IPS-NIHi7 (cell line): ENCODE results near the gene ADGRG3.

Experiments used
- DNase-seq: peaks from one replicate; pipeline ENCODE4 v3.0.0; 2012; ENCODE audit warnings: mixed read lengths; ENCODE audit errors: extremely low spot score

The ADGRG3 gene

DNA sequence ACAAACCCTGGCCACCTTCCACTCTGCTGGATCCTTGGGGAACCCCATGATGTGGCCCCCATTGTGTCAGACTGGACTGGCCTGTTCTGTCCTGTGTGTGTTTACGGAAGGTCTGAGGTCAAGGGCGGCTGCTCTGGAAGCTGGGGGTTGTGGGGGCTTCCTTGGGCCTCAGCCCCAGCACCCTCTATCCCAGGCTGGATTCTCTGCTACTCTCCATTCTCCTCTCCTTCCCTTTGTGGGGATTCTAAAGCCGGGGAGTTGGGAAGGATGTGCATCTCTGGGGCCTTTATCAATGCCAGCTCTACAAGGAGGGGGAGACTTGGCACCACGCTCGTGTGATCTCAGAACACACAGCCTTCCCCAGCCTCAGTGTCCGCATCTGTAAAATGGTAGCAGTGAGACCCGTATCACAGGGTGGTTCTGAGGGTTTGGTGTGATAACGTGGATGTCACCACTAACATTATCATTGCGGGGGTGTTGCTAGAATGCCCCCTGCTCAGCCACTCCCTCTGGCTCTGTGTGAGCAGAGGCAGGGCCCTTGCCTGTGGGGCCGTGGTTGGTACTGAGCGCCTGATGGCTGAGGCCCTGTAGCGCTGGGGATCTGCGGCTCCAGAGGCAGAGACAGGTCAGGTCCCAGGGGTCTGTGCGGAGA, 21.6 kb upstream of the ADGRG3 start:
- DNase-seq, result no peak

DNA sequence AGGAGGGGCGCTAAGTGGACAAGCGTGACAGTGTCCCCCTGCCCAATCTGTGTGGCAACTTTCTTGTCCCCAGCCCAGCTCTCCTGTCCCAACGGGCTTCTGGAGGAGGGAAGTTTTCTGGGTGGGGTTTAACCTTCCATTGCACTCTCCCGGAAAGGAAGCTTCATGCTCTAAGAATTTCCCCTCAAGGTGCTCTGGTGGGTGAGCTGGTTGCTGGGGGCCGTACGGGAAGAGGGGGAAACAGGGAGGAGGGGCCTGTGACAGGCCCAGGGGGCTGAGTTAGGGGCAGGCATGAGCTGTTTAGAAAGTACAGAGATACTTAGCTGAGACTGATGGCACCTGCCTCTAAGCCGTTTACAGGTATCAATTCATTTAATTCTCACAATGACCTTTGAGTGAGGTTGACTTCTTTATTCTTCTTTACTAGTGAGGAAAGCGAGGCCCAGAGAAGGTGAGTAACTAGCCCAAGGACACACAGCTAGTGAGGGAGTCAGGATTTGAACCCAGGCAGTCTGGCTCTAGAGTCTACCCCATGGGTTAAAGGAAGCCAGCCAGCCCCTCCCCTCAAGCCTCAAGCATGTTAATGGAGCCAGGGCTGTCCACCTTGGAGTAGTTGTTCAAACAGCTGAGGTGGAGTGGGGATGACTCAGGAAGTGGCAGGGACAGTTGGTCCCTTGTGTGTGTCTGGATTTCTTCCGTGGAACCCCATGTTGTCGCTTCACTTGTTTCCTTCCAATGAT, 20.8 kb upstream of the ADGRG3 start:
- no peak for DNase-seq

GRCh38 chr16:57648125-57648524, 20.0 kb upstream of the ADGRG3 start:
- DNase-seq, result no peak

DNA sequence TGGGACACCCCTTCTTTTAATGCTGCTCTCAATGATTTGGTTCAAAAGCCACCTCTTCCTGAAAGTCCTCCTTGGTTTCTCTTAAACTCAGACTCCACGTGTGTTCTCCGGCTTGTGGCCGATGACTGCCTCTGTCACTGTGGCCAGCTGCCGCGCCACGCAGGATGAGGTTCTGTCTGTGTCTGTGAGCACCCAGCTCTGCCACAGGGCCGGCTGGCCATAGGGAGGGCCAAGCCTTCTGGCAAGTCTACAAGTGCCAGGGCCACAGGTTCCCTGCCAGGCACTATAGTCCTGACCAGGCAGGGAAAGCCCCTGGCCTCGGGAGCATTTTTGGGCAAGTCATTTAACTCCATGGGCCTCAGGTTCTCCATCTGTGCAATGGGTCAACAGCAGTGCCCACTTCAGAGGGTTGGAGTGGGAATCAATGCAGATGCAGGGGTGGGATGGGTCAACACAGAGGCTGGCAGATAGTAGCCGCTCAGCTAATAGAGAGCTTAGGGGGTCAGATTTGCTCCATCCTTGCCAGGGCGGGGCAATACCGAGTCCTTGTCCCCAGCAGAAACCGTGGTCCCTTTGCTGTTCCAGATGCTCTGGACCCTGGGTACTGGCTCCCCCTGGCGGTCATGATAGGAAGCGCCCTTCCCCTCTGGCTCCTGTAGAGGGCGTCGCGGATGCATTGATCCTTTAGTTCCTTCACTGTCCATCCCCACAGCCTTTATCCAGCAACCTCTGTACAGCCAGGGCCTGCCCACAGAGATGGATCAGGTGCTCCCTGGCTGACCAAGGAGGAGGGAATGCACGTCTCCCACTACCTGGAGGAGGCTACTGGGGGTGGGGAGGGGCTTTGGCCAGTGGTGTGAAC, 19.3 kb upstream of the ADGRG3 start:
- DNase-seq, result peak; percentile 96

DNA sequence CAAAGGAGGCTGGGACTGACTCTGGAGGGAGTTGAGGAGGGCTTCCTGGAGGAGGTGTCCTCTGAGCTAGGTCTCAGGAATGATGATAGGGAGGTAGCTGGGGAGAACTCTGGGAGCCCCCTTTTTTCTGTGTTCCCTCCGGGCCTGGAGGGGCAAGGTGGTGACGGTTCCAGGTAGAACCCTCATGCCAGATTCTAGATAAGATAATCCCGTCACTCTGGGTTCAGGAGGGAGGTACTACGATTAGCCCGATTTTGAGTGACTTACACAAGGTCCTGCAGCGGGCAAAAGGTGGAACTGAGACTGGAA, 18.7 kb upstream of the ADGRG3 start:
- DNase-seq, result no peak

DNA sequence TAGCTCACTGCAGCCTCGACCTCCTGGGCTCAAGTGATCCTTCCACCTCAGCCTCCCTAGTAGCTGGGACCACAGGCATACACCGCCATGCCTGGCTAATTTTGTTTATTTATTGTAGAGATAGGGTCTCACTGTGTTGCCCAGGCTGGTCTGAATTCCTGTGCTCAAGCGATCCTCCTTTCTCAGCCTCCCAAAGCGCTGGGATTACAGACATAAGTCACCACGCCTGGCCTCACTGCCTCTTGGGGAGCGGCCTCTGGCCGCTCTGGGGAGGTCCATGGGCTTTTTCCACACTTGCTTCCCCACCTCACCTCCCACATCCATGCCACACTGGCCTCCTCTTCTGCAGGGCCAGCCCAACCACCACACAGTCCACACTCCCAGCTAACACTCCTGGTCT, 18.3 kb upstream of the ADGRG3 start:
- no peak for DNase-seq

DNA sequence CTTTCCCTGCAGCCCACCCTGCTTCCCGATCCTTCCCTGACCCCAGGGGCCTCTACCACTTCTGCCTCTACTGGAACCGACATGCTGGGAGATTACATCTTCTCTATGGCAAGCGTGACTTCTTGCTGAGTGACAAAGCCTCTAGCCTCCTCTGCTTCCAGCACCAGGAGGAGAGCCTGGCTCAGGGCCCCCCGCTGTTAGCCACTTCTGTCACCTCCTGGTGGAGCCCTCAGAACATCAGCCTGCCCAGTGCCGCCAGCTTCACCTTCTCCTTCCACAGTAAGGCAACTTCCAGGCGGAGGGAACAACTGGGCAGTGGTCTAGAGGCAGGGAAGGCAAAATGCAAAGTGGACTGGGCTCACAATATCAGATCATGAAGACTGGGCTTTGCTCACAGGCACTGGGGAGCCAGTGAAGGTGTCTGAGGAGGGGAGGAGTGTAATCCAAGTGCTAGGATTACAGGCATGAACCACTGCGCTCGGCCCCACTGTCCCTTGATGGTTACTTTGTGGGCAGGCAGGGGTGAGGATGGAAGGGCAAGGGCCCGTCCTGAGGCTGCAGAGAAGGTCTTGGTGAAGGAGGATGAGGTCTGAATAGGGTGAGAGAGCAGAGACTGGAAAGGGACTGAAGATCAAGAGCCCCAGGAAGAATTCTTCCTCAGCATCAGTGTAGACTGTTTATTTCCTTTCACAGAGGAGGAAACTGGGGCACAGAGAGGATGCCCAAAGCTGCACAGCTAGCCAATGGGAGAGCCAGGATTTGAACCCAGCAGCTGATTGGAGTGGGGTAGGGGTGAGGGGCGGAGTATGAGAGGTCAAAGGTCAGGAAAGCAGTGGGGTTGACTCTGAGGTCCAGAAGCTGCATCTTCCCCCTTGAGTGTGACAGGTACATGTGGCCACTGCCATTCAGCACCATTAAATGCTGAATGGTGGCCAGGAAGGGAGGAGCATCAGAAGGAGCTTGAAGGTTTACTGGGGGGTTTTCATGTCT, 16.5 kb upstream of the ADGRG3 start:
- DNase-seq, result no peak

DNA sequence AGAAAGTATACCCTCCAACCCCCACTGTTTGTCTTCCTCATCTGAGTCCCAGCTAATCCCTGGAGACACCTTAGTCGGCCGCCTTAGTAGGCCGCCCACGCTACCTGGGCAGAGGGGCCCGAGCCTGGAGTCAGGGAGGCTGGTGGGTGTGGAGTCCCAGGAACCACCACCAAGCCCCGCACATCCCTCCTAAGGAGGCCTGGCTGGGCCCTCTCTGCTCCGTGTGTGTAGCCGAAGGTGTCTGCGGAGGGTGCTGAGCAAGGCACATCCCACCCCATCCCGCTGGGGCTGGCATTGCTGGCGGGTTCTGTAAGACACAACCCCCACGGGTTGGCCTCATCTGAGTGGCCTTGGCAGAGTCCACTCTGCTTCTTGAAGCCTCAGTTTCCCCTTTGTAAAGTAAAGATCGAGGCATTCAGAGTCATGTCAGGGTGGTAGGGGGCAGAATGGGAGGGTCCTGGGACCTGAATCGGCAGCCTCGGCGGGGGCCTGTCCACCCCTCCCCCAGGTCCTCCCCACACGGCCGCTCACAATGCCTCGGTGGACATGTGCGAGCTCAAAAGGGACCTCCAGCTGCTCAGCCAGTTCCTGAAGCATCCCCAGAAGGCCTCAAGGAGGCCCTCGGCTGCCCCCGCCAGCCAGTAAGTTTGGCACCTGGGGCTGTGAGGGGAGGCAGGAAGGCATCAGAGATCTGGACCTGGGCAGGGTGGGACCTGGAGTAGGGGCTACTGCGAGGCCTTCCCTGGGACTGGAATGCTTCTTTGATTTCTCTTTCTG, 15.2 kb upstream of the ADGRG3 start:
- no peak for DNase-seq

- DNase-seq, result no peak
These were observed 14.2 kb upstream of the ADGRG3 start for GRCh38 chr16:57653936-57654335.

- DNase-seq, result no peak
These were observed 11.7 kb upstream of the ADGRG3 start for GRCh38 chr16:57656342-57656955.

GRCh38 chr16:57657228-57657627, 10.9 kb upstream of the ADGRG3 start:
- DNase-seq, result no peak

- DNase-seq, result no peak
These were observed 9.8 kb upstream of the ADGRG3 start for GRCh38 chr16:57658130-57658877.

DNA sequence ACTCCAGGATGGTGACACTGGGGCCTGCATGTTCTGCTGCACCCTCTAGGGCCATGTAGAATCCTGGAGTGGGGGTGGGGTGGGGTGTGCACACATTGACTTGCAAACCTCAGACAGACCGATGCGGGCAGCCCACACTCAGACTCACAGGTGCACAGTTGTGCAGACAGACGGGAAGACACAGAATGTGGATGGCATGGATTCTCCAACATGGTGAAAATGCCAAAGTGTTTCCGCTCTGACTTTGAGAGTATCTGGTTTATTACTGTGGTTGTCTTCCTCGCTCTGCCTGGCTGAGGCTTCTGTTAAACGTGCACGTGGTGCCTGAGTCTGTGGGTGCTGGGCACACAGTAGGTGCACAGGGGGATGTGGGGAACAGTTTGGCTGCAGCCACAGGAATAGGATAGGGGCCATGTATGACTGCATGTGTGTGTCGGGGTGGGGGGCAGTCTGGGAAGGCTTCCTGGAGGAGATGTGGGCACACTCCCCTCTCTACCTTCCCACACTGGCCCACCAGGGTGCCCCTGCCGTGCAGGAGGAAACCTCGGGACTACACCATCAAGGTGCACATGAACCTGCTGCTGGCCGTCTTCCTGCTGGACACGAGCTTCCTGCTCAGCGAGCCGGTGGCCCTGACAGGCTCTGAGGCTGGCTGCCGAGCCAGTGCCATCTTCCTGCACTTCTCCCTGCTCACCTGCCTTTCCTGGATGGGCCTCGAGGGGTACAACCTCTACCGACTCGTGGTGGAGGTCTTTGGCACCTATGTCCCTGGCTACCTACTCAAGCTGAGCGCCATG, 9.0 kb upstream of the ADGRG3 start:
- DNase-seq, result no peak

DNA sequence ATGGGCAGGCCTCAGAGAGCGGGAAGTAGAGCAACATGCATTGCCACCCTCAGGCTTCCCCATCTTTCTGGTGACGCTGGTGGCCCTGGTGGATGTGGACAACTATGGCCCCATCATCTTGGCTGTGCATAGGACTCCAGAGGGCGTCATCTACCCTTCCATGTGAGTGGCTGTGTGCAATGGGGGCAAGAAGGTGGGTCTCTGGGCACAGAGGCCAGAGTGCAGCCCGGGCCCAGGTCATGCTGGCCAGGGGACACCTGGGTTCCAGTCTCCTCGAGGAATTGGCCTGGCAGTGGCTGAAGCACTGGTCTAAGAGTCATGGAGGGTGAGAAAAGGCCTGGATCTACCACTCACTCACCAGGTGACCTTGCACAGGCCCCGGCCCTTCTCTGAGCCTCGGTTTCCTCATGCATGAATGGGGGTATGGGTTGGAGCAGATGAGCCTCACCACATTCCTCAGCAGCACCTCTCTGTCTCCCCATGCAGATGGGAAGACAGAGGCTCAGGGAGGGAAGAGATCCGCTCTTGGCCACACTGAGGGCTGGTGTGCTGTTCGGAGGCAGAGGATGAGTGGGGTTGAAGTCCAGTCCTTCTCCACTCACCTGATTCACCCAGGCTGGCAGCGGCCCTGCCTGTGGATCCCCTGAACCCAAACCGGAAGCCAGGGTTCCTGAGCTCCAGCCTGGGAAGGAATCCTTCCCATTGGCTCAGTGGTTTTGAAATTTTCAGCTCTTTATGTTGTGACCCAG, 7.2 kb upstream of the ADGRG3 start:
- no peak for DNase-seq

- no peak for DNase-seq
These were observed 6.6 kb upstream of the ADGRG3 start for GRCh38 chr16:57661510-57661909.

- DNase-seq, result no peak
These were observed 5.9 kb upstream of the ADGRG3 start for GRCh38 chr16:57661936-57662906.

DNA sequence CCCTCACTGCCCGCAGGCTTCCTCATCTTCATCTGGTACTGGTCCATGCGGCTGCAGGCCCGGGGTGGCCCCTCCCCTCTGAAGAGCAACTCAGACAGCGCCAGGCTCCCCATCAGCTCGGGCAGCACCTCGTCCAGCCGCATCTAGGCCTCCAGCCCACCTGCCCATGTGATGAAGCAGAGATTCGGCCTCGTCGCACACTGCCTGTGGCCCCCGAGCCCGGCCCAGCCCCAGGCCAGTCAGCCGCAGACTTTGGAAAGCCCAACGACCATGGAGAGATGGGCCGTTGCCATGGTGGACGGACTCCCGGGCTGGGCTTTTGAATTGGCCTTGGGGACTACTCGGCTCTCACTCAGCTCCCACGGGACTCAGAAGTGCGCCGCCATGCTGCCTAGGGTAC, 4.7 kb upstream of the ADGRG3 start:
- no peak for DNase-seq
